ENCODE results near the gene APOBEC3A.
"Not testable (repeated sequence)": the region's sequence is repeated elsewhere in the genome, so short reads cannot be mapped to it uniquely, and the experiment has no call there.

Gene APOBEC3A

DNA sequence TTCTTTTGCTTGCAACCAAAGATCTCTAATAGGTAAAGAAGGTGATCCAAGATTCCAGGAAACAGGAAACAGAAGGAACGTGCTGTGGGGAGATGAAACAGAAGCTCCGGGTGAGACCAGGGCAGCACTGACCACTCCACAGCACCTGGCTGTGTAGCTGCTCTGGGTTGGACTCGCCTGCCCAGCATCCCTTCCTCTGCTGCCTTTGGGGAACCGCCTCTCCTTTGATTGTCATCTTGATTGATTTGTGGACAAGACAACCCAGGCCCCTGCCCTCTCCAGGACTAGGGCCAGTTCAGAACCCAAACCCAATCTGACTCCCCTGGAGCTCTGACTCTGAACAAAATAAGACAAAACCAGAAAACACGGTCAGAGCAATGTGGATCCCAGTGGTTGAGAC, 14.7 kb upstream of the APOBEC3A start:
- DNase-seq (ENCODE audit: low spot score) (no peak), FAIRE-seq (no peak)

DNA sequence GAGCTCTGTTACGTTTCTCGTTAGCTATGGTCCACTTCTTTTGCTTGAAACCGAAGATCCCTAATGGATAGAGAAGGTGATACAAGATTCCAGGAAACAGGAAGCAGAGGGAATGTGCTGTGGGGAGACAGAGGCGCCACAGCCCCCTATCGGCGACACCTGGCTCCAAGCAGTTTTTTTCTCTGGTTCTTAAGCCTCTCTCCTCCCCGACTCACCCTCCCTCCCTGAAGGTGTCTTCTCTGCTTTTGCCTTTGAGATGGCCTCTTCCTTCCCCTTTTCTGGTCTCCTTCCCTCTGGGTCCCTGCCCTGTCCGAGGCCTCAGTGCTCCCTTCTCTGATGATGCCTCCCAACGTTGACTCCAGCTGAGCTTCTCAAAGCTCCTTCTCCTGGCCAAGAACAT, 14.2 kb upstream of the APOBEC3A start:
- DNase-seq (ENCODE audit: low spot score) (no peak), FAIRE-seq (no peak)

DNA sequence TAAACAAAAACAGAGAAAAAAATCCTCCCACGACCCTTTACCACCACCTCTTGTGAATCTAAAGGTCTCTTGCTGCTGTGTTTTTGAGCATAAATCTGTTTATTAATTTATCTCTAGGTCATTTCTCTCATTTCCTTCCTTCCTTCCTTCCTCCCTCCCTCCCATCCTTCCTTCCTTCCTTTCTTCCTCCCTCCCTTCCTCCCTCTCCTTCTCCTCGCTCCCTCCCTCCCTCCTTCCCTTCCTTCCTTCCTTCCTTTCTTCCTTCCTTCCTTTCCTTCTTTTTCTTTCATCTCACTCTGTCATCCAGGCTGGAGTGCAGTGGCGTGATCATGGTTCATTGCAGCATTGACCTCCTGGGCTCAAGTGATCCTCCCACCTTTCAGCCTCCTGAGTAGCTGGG, 13.5 kb upstream of the APOBEC3A start:
- FAIRE-seq: no peak
- DNase-seq (ENCODE audit: low spot score): no peak

DNA sequence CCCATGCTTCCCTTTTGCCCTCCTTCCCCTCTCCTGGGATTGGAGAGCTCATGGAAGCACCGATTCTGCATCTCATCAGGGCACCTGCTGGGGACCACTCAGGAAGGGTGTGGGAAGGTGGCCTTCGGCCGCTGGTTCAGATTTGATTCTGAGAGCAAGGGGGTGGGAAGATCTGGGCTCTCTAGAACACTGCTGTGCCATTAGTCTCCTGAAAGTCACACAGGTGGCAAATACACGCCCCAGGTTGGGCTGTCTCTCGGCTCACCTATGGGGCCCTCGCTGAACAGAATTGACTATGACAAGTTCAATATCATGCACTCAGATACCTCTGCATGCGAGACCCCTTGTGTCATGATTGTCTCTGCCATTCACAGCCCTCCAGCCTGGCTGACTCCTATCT, 12.8 kb upstream of the APOBEC3A start:
- FAIRE-seq (no peak), DNase-seq (ENCODE audit: low spot score) (no peak)

DNA sequence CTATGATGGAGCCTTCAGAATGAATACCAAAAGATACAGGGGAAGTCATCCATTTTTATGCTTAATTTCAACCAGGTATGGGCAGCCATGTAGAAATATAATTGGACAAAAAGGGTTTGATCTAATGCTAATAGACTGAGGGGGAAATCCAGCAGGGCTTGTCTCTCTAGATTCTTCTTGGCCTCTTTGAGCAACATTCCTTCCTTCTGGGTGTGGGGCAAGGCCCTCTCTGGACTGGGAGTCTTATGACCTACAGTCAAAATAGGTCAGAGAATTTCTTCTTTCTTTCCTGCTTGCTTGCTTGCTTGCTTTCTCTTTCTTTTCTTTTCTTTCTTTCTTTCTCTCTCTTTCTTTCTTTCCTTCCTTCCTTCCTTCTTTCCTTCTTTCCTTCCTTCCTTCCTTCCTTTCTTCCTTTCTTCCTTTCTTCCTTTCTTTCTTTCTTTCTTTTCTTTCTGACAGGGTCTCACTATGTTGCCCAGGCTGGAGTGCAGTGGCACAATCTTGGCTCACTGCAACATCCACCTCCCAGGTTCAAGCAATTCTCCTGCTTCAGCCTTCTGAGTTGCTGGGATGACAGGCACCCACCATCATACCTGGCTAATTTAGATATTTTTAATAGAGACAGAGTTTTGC, 11.6 kb upstream of the APOBEC3A start:
- not testable (repeated sequence) for FAIRE-seq; DNase-seq (ENCODE audit: low spot score)

DNA sequence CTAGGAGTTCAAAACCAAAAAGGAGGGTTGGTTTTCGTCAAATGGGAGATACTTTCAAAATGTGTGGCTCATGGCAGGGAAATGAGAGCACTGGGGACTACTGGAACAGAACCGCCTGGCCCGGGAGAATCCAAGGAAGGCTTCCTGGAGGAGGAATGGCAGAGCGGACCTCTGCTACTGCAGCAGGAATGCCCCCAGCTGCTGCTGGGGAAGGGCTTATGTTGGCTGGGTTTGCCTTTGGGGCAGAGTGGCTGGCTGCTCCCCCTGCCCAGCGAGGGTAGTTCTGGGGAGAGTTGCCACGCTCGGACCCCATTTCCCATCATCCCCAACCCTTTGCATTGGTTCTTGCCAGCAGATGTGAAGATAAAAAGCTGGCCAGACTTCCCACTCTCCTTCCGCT, 10.6 kb upstream of the APOBEC3A start:
- FAIRE-seq (no peak), DNase-seq (ENCODE audit: low spot score) (no peak)

DNA sequence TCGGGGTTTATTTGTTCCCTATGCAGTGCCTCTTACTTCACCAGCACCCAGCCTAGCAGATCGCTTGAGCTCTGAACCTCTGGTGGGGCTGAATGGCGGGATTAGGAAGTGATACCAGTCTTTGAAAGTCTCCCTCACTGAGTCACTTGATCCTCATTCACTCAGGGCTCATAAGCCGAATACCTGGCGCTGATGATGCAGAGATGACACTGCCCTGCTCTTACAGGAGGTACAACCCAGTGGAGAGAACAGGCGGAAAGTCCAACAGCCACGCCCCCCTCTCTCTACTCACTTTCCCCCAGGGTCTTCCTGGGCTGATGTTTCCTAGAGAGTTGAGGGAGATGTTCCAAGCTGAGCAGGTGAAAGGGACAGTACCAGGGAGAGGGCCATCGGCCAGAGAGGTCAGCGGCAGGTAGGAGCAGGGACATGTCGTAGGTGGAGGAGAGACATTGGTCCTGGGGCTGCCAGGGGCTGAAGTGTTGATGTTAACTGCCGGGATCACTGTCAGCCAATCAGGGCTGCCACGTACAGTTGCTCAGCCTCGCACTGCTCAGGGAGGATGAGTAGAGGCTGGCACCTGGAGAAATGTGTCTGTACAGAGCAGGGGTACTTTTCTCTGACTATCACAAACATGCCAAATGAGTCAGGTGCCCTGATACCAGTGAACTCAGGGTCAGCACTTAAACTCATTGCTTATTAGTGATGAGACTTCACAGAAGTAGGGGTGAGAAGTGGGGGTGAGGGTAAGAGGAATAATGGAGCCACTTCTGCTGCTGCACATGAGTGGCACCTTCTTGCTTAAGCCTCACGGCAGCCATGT, 9.9 kb upstream of the APOBEC3A start:
- FAIRE-seq (no peak), DNase-seq (ENCODE audit: low spot score) (no peak)

DNA sequence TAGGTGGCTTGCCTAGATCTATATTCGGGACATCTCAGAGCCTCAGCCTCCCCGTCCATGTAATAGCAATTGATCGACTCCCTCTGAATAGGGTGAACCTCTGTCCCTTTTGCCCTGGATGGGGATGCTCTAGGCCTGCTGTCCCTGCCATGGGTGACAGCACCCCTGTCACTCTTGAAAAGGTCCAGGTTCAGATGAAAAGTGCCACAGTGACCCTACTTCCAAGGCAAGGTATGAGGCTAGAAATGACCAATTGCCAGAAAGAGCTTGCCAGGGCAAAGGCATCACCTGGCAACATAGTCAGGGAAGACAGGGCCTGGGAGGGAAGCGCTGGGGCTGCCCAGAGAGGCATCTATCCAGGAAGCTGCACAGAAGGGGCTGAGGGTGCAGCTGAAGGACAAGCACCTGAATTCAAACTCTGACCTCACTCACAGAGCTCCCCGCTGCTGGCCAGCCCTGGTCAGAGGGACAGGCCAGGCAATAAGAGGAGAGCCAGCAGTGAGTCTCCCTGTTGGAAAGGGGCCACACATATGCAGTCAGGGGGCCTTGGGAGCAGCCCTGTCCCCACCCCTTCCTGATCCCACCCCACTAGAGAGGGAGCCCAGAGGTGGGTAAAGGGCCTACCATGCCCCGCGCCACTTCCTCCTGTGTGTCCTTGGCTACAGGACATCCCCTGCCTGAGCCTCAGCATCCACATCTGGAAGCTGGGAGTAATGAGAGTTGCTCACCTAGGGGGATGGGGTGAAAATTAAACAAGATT, 9.0 kb upstream of the APOBEC3A start:
- DNase-seq (ENCODE audit: low spot score): no peak
- no peak for FAIRE-seq

DNA sequence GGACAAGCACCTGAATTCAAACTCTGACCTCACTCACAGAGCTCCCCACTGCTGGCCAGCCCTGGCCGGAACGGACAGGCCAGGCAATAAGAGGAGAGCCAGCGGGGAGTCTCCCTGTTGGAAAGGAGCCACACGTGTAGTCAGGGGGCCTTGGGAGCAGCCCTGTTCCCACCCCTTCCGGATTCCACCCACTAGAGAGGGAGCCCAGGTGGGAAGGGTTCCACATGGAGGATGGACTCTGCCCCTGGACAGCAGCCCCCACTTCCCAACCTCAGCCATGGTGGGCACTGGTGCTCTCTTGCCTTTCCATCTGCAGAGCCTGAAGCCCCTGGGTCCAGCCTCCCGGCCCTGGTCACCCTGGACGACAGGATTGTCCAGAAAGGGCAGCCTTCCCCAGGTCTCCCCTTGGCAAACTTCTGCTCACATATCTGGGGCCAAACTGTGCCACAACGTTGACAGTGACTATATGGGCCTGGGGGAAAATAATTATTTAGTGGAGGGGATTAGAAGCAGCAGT, 7.5 kb upstream of the APOBEC3A start:
- FAIRE-seq: no peak
- DNase-seq (ENCODE audit: low spot score): no peak

DNA sequence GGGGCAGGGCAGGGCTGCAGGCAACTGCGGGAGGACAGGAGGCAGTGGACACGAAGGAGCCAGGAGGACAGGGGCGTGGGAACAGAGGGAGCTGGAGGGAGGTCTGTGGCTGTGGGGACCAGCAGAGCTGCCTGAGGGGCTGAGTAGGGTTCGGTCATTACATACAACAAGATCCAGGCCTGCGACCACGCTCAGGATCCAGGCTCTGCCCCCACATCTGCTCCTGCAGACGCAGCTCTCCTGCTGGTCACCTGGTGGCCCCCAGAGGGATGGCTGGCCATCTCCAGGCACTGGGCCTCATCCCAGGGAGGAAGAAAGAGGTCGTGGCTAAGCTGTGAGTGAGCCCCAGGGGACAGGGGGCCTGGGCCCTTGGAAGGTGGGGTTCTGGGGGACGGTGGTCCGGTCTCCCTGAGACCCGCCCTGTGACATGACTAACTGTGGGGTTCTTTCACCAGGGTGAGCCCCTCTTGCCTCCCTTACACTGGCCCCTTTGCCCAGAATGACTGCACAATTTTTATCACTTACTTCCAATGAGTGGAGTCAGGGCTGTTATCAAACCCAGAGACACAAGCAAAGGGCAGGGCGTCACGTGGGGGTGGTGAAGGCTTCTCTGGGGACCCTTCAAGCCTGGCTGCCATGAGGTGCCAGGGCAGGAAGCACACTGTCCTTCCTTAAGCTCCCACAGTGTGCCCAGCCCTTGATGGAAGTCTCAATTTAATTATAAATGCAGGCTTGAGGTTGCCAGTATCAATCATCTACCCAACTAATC, 6.7 kb upstream of the APOBEC3A start:
- no peak for DNase-seq (ENCODE audit: low spot score)
- no peak for FAIRE-seq

DNA sequence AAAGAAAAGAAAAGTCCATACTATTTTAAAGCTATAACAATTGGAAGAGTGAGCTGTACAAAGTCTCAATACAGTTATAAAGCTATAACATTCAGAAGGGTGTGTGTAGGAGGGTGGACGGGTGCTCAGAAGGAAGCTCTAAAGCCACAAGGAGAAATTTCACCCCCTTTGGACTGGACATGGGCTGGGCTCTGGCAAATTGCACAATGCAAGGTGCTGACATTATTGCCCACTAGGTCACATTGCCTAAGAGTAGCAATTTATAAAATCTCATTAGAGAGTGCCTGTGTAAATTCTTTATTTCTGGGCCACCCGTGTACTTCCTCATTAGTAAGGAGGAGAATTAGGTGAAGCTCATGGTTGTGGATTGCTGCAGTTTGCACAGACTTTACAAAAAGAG, 5.7 kb upstream of the APOBEC3A start:
- FAIRE-seq (no peak), DNase-seq (ENCODE audit: low spot score) (no peak)

DNA sequence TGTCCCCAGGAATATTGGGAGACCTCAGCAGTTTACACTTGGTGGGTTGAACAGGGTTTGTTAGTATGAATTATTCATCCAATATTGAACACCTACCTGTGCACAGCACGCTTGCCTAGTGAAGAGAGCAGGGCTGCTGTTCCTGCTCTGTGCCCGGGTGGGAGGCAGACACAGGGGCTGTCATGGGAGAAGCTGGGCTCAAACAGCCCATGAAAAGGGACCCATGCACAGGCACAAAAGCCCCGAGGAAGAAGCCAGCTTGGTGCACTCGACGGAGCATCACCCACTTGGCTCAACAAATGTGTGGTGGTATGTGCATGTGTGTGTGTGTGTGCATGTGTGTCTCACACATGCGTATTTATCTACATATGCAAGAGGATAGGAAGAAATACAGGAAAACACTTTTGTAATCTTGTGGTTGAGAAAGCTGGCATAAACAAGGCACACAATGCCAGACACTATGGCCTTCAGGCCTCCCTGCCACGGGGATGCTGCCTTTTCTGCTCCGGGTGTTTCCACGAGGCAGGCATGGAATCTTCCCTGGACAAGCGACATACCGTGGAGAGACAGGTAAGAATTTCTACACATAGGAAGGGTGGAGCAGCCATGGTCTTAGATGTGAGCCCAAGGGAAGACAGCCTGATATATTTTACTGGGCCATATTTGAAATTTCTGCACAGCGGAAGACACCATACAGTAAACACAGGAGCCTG, 5.0 kb upstream of the APOBEC3A start:
- DNase-seq (ENCODE audit: low spot score) (no peak), FAIRE-seq (no peak)

DNA sequence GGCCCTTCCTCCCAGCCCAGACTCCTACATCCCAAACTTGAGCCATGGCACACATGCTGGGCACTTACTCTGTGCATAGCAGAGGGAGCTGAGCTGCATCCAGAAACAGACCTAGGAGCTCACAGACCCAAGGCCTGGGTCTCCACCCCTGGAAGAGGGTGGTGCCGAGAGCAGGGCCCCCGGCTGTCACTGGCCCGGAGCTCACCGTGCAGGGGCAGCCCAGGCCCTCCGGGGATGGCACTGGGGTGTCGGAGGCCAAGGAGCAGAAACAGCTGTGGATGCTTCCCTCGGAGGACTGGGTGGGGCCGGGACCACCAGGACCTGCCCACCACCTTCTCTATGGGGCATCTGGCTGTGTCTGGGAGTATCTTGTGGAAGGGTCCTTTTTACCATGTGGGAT, 4.3 kb upstream of the APOBEC3A start:
- no peak for DNase-seq (ENCODE audit: low spot score)

DNA sequence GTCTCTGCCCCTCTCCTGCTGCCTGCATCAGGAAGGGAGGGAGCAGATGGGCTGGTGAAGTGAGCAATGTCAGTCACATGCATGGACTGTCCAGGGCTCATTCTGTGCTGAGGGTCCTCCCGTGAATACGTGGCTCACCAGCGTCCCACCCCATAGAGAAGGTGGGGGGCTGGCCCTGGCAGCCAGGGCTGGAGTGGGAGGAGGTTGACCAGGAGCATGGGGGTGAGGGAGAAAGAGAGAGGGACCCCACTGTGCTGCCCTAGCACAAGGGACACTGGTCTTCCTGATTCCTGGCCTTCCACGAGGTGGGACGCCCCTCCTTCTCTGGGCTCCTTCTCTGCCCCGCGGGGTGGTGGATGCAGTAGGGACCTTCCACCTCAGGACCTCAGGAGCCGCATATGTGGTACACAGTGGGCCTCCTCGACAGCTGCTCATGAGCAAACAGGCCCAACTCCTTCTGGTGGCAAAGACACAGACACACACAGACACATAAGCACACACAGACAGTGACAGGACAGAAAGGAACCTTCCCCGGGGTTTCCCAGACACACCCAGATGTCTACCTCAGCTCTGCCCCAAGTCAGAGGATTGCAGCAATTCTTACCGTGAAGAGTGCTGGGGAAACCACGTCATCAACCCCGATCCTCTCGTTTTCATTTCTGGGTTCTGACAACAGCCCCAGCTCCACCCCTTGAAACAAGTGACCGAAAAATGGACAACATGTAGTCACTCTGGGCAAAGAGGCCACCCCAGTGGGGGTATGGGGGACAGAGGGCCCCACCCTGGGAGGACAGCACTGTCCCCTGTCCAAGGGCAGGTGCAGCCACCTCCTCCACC, 3.6 kb upstream of the APOBEC3A start:
- FAIRE-seq (no peak), DNase-seq (ENCODE audit: low spot score) (no peak)

More for the DNA sequence above, 4.3 kb upstream of the APOBEC3A start:
- no peak for FAIRE-seq

DNA sequence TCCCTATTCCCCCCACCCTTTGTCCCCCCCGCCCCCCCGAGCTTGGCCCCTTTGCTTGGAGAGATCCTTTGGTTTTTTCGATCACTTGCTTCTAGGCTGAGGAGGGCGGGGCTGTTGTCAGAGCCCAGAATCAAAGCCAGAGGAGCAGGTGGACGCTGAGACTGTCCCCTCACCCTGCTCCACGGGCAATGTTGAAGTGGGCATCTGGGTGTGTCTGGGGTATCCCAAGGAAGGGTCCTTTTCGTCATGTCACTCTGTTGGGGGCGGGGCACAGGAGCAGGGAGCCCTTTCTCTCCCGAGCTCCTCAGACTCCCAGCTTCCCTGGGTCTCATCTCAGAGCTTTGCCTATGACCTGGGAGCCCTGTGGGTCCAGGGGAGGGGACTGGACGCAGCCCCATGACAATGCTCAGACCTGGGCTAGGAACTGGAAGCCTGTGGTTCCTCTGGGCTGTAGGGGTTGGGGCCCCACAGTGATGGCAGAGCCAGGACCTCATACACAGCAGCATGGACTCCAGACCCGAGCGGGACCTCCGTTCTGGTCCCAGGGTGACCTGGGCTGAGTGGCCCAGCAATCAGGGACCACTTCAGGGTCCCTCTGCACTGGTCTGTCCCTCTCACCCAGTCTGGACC, 2.9 kb upstream of the APOBEC3A start:
- DNase-seq (ENCODE audit: low spot score): no peak
- FAIRE-seq: no peak

DNA sequence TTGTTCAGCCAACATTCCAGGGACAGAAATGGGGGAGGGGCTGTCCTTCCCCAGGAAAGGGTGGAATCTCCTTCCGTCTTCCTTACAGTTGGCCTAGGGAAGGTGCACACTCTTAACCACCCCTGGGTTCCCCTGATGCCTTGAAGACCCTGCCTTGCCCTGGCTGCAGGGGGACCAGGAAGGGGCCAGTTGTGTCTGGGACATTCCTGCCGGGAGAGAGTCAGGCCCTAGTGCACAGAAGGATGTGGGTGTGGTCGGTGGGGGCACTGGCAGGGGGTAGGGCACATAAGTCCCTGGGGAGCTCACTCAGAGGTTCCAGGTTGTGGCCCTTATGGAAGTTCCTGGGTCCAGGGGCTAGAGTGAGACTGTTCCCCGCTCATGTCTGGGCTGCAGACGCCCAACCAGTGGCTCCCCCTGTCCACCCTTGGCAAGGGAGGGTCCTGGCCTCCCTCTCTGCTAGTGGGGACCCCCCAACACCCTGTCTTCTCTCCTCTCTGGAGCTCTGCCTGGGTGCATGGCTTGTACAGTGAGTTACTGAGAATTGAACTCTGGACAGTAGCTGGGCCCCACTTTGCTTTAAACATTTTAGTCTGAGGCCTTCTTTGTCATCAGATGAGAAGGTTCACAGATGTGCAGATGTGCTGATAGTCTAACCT, 2.0 kb upstream of the APOBEC3A start:
- FAIRE-seq: no peak

DNA sequence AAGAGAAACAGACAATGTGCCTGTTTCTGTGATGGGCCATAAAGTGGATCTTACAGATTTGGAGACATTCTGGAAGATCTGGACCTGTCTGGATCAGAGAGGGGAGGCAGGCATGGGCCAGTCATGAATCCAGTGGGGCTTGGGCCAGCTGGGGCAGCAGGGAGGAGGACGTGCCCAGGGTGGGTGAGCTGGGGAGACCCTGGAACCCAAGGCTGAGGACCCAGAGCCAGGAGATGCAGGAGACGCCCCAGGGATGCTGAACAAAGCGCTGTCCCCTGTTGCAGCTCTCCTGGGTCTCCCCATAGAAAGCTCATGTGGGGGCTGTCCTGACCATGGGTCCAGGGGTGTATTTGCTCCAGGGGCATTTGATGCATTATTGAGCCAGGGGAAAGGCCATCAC, 1.5 kb upstream of the APOBEC3A start:
- no peak for FAIRE-seq
- DNase-seq (ENCODE audit: low spot score): no peak

More for the DNA sequence above, 2.0 kb upstream of the APOBEC3A start:
- no peak for DNase-seq (ENCODE audit: low spot score)

DNA sequence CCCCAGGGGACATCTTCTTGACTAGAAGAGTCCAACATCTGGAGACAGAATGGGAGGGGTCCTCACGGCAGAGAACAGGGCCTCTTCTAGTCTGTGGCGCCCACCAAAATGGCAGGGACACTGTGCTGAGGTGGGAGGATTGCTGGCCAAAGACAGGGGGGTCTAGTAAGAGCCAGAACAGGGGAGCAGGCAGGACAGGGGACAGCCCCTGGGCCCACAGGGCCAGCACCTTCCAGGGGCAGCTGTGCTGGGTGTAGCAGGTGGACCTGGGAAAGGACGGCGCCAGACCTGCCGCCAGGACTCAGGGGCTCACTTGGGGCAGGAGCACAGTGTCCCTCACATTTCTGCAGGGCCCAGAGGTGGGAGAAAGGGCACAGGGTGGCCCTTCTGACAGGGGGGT, 858 bp upstream of the APOBEC3A start:
- FAIRE-seq (no peak), DNase-seq (ENCODE audit: low spot score) (no peak)
